ENCODE results near the gene TRUB1. TPM values are rescaled to one million over a fixed set of nuclear protein-coding genes. Genes with fewer than 3 reads are reported as not detected.

The TRUB1 gene
- polyA plus RNA-seq, 1 of the 3 experiments (the other 2 are of a cell fraction) = 9.9 TPM

DNA sequence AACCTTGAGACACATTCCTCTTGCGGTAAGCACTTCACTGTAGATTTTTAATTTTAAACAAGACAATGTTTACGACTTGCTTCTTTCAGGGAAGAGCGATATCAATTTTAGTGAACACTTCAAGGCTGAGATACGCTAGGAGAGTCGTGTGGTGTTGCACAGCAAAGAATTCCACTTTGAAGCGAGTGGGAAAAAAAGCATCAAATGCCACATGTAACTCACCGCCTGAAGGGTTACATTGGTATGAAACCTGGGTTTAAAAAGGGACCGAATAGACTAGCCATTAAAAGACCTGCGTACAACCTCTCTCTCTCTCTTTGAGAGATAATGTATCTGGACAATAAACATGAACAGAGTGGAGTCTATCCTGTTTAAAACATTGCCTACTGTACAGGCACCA, 86.4 kb downstream of the TRUB1 start:
- no peaks in the 10 kb centered on the region for H3K9me2 ChIP-seq
- H3K27me3 ChIP-seq (ENCODE audit: insufficient read depth) = no peaks in the 10 kb centered on the region
- H3K9ac ChIP-seq = no peak overlapping the region
- no peak overlapping the region for H2AFZ ChIP-seq (ENCODE audit: low read depth)
- no peaks in the 10 kb centered on the region for H3K9me3 ChIP-seq
- H4K20me1 ChIP-seq (ENCODE audit: insufficient read depth) = no peaks in the 10 kb centered on the region
- no peak overlapping the region for H3K4me2 ChIP-seq
- no peaks in the 10 kb centered on the region for H3F3A ChIP-seq (replicated peaks; ENCODE audit: insufficient read depth)
- H3K36me3 ChIP-seq (replicated peaks in 1 of 2; ENCODE audit: control insufficient read depth in 1 of 2, insufficient read depth in 2 of 2, low read length in 1 of 2) = no peaks in the 10 kb centered on the region
- no peak for TF ChIP-seq EZH2phosphoT487 (IDR thresholded peaks at IDR 0.05; ENCODE audit: borderline replicate concordance, low read depth)
- no peak for TF ChIP-seq RXRA (IDR thresholded peaks at IDR 0.05; ENCODE audit: borderline replicate concordance, low read depth)
- TF ChIP-seq CHD2 (IDR thresholded peaks at IDR 0.05; ENCODE audit: low read length, partially characterized antibody) = no peak
- TF ChIP-seq, protein P1, sequence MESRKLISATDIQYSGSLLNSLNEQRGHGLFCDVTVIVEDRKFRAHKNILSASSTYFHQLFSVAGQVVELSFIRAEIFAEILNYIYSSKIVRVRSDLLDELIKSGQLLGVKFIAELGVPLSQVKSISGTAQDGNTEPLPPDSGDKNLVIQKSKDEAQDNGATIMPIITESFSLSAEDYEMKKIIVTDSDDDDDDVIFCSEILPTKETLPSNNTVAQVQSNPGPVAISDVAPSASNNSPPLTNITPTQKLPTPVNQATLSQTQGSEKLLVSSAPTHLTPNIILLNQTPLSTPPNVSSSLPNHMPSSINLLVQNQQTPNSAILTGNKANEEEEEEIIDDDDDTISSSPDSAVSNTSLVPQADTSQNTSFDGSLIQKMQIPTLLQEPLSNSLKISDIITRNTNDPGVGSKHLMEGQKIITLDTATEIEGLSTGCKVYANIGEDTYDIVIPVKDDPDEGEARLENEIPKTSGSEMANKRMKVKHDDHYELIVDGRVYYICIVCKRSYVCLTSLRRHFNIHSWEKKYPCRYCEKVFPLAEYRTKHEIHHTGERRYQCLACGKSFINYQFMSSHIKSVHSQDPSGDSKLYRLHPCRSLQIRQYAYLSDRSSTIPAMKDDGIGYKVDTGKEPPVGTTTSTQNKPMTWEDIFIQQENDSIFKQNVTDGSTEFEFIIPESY (IDR thresholded peaks at IDR 0.05; ENCODE audit: borderline replicate concordance, low read depth) = no peak
- no peak for DNase-seq
- no peak overlapping the region for H3K27ac ChIP-seq (ENCODE audit: low read depth in 2 of 2, low read length in 1 of 2)
- POLR2A ChIA-PET = no interaction called here
- CTCF ChIA-PET = no interaction called here
- no peaks in the 10 kb centered on the region for H3K79me2 ChIP-seq (ENCODE audit: insufficient read depth)
- peaks cover 0 to 8% of the 10 kb centered on the region in 2 experiments; a peak in 1 of 4 replicates for H3K4me1 ChIP-seq (ENCODE audit: control insufficient read depth in 1 of 2, insufficient read depth in 2 of 2, low read depth in 1 of 2, low read length in 1 of 2)
- H3K4me3 ChIP-seq (ENCODE audit: low read depth in 2 of 2, low read length in 1 of 2) = no peak overlapping the region
- 84% methylated on average over 9 of the region's 9 CpGs for WGBS (ENCODE audit: low lambda C conversion rate)

DNA sequence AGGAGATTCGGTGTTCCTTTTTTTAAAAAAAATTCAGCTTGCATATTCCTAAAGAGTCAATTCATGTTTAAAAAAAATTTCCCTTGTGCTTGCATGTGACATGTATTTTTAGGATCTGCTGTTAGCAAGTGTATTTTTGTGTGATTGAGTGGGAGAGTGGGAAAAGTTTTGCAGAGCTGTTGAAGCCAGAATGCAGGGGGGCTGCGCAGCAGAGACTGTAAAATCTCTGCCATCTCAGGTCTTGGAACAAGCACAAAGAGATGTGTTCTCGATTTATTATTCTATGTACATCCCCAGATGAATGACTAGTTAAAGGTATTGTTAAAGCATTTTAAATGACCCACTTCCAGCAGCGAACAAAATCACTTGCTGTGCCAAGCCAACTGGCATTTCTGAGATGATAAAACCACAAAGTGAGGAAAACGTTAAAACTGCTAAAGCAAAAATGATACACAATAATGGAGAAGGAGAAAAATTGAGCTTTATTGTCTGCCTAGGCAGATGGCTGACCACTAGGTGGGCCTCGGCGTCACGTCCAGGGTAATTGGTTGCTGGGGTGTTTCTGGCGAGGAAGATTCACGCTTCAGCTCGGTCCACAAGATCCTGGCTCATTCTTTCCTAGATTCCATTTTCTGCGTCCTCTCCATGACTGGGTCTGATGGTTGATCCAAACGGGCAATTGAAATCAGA, 88.2 kb downstream of the TRUB1 start:
- POLR2A ChIA-PET = no interaction called here
- no peak overlapping the region for H2AFZ ChIP-seq (ENCODE audit: low read depth)
- H3K9me3 ChIP-seq = no peaks in the 10 kb centered on the region
- no peaks in the 10 kb centered on the region for H3K79me2 ChIP-seq (ENCODE audit: insufficient read depth)
- no peak overlapping the region for H3K4me3 ChIP-seq (ENCODE audit: low read depth in 2 of 2, low read length in 1 of 2)
- no peak overlapping the region for H3K4me2 ChIP-seq
- no peaks in the 10 kb centered on the region for H3F3A ChIP-seq (replicated peaks; ENCODE audit: insufficient read depth)
- TF ChIP-seq TAF1 (IDR thresholded peaks at IDR 0.05; ENCODE audit: borderline replicate concordance, low read depth, low read length) = no peak
- TF ChIP-seq TCF12 (IDR thresholded peaks at IDR 0.05) = no peak
- no peak for TF ChIP-seq FOSL2 (IDR thresholded peaks at IDR 0.05; ENCODE audit: borderline replicate concordance, low read depth)
- TF ChIP-seq RXRA (IDR thresholded peaks at IDR 0.05; ENCODE audit: borderline replicate concordance, low read depth) = no peak
- no peak for TF ChIP-seq RCOR1 (IDR thresholded peaks at IDR 0.05; ENCODE audit: low read length)
- TF ChIP-seq RAD21 (IDR thresholded peaks at IDR 0.05; ENCODE audit: low read length) = peak; percentile 31; the same call in 1 of the 2 replicates
- TF ChIP-seq, protein P2, sequence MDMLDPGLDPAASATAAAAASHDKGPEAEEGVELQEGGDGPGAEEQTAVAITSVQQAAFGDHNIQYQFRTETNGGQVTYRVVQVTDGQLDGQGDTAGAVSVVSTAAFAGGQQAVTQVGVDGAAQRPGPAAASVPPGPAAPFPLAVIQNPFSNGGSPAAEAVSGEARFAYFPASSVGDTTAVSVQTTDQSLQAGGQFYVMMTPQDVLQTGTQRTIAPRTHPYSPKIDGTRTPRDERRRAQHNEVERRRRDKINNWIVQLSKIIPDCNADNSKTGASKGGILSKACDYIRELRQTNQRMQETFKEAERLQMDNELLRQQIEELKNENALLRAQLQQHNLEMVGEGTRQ (IDR thresholded peaks at IDR 0.05; ENCODE audit: borderline replicate concordance, low read depth, low read length) = no peak
- no peak for TF ChIP-seq POLR2AphosphoS5 (IDR thresholded peaks at IDR 0.05; ENCODE audit: low read depth, low read length)
- TF ChIP-seq GABPA (IDR thresholded peaks at IDR 0.05; ENCODE audit: low read depth) = no peak
- no peak for TF ChIP-seq CHD2 (IDR thresholded peaks at IDR 0.05; ENCODE audit: low read length, partially characterized antibody)
- TF ChIP-seq YY1 (IDR thresholded peaks at IDR 0.05; ENCODE audit: low read depth) = no peak
- no peak for TF ChIP-seq NRF1 (IDR thresholded peaks at IDR 0.05; ENCODE audit: low read depth, low read length)
- TF ChIP-seq FOXJ3 (CRISPR knock-in tag; IDR thresholded peaks at IDR 0.05) = no peak
- peak; percentile 44 for TF ChIP-seq RFX5 (IDR thresholded peaks at IDR 0.05; ENCODE audit: low read length)
- TF ChIP-seq SMC3 (IDR thresholded peaks at IDR 0.05; ENCODE audit: low read depth, low read length) = no peak
- peak; percentile 13 for DNase-seq
- H3K27me3 ChIP-seq (ENCODE audit: insufficient read depth) = no peaks in the 10 kb centered on the region
- WGBS (ENCODE audit: low lambda C conversion rate) = 66% methylated on average over 13 of the region's 13 CpGs
- peak overlapping the region in 1 of 2 experiments; percentile 39; a peak in 1 of 4 replicates for H3K27ac ChIP-seq (ENCODE audit: low read depth in 2 of 2, low read length in 1 of 2)
- no peaks in the 10 kb centered on the region for H3K36me3 ChIP-seq (replicated peaks in 1 of 2; ENCODE audit: control insufficient read depth in 1 of 2, insufficient read depth in 2 of 2, low read length in 1 of 2)
- H3K9ac ChIP-seq = no peak overlapping the region
- peaks cover 0 to 21% of the 10 kb centered on the region in 2 experiments; a peak in 2 of 4 replicates for H3K4me1 ChIP-seq (ENCODE audit: control insufficient read depth in 1 of 2, insufficient read depth in 2 of 2, low read depth in 1 of 2, low read length in 1 of 2)
- no peaks in the 10 kb centered on the region for H3K9me2 ChIP-seq
- H4K20me1 ChIP-seq (ENCODE audit: insufficient read depth) = no peaks in the 10 kb centered on the region
- CTCF ChIA-PET = interaction anchor here (0.6 to 1.6 kb wide), 12 partner anchors 8 to 1360 kb away, joined by 3 to 5 read pairs (median 4); no protein-coding TSS in a partner anchor

Data from SK-N-SH (cell line).